GM19324 (cell line): ENCODE measurements around the gene IL1RAPL1.

Source experiments
- ATAC-seq: cut with Tn5 transposase; IDR thresholded peaks from one replicate; pipeline ENCODE4 v1.9.1; 2021; ENCODE audit warnings: mild to moderate bottlenecking, moderate library complexity; ENCODE audit not compliant: unreplicated experiment, low FRiP score

IL1RAPL1 gene

GRCh38 chrX:29477878-29478277 lies 890.6 kb downstream of the IL1RAPL1 start:
- ATAC-seq, result peak; percentile 54

- peak; percentile 84 for ATAC-seq
Observed at GRCh38 chrX:29478336-29479069, 891.3 kb downstream of the IL1RAPL1 start.

GRCh38 chrX:29487214-29487613 lies 900.0 kb downstream of the IL1RAPL1 start:
- no peak for ATAC-seq

GRCh38 chrX:29487714-29488113 lies 900.5 kb downstream of the IL1RAPL1 start:
- no peak for ATAC-seq

GRCh38 chrX:29488919-29489318 lies 901.7 kb downstream of the IL1RAPL1 start:
- ATAC-seq, result no peak

- ATAC-seq, result no peak
Observed at GRCh38 chrX:29490606-29491005, 903.4 kb downstream of the IL1RAPL1 start.

- ATAC-seq, result no peak
Observed at GRCh38 chrX:29491659-29492058, 904.4 kb downstream of the IL1RAPL1 start.

- ATAC-seq, result no peak
Observed at GRCh38 chrX:29496636-29497180, 909.5 kb downstream of the IL1RAPL1 start.

GRCh38 chrX:29506729-29507128 lies 919.5 kb downstream of the IL1RAPL1 start:
- ATAC-seq, result no peak

- ATAC-seq, result no peak
Observed at GRCh38 chrX:29518100-29518499, 930.9 kb downstream of the IL1RAPL1 start.

GRCh38 chrX:29528281-29528680 lies 941.0 kb downstream of the IL1RAPL1 start:
- peak; percentile 80 for ATAC-seq

GRCh38 chrX:29530501-29530900 lies 943.3 kb downstream of the IL1RAPL1 start:
- no peak for ATAC-seq

GRCh38 chrX:29531336-29531735 lies 944.1 kb downstream of the IL1RAPL1 start:
- ATAC-seq, result peak; percentile 66

GRCh38 chrX:29535212-29536162 lies 948.2 kb downstream of the IL1RAPL1 start:
- no peak for ATAC-seq

- ATAC-seq, result no peak
Observed at GRCh38 chrX:29541038-29541437, 953.8 kb downstream of the IL1RAPL1 start.

GRCh38 chrX:29542152-29542551 lies 954.9 kb downstream of the IL1RAPL1 start:
- ATAC-seq, result no peak

- ATAC-seq, result no peak
Observed at GRCh38 chrX:29545878-29546277, 958.6 kb downstream of the IL1RAPL1 start.

GRCh38 chrX:29547877-29548276 lies 960.6 kb downstream of the IL1RAPL1 start:
- no peak for ATAC-seq

- ATAC-seq, result no peak
Observed at GRCh38 chrX:29553542-29553941, 966.3 kb downstream of the IL1RAPL1 start.

- ATAC-seq, result peak; percentile 96
Observed at GRCh38 chrX:29555465-29556091, 968.3 kb downstream of the IL1RAPL1 start.

- no peak for ATAC-seq
Observed at GRCh38 chrX:29560065-29560464, 972.8 kb downstream of the IL1RAPL1 start.
